ENCODE measurements around the gene HELZ.

HELZ gene

DNA sequence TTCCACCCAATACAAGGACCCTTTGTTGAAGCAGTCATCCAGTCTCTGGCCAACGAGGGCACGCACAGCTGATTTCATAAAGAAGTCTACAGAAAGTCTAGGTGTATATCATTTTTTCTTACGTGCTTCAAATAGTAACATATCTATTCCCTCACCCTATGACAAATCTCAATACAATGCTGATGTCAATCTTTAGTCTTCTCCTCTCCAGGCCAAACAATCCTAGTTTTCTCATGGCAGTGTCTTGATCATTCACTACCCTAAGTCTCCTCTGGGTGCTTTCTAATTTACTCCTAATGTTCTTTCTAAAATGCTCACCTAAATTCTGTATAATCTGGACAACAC lies 108.0 kb downstream of the HELZ start:
- TF ChIP-seq, protein P1, sequence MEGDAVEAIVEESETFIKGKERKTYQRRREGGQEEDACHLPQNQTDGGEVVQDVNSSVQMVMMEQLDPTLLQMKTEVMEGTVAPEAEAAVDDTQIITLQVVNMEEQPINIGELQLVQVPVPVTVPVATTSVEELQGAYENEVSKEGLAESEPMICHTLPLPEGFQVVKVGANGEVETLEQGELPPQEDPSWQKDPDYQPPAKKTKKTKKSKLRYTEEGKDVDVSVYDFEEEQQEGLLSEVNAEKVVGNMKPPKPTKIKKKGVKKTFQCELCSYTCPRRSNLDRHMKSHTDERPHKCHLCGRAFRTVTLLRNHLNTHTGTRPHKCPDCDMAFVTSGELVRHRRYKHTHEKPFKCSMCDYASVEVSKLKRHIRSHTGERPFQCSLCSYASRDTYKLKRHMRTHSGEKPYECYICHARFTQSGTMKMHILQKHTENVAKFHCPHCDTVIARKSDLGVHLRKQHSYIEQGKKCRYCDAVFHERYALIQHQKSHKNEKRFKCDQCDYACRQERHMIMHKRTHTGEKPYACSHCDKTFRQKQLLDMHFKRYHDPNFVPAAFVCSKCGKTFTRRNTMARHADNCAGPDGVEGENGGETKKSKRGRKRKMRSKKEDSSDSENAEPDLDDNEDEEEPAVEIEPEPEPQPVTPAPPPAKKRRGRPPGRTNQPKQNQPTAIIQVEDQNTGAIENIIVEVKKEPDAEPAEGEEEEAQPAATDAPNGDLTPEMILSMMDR (conservative IDR thresholded peaks at IDR 0.05; ENCODE audit: low read depth, low read length), result no peak
- no peak for DNase-seq (ENCODE audit: low read depth)
- H3K4me3 ChIP-seq (ENCODE audit: low read length), result no peak overlapping the region

DNA sequence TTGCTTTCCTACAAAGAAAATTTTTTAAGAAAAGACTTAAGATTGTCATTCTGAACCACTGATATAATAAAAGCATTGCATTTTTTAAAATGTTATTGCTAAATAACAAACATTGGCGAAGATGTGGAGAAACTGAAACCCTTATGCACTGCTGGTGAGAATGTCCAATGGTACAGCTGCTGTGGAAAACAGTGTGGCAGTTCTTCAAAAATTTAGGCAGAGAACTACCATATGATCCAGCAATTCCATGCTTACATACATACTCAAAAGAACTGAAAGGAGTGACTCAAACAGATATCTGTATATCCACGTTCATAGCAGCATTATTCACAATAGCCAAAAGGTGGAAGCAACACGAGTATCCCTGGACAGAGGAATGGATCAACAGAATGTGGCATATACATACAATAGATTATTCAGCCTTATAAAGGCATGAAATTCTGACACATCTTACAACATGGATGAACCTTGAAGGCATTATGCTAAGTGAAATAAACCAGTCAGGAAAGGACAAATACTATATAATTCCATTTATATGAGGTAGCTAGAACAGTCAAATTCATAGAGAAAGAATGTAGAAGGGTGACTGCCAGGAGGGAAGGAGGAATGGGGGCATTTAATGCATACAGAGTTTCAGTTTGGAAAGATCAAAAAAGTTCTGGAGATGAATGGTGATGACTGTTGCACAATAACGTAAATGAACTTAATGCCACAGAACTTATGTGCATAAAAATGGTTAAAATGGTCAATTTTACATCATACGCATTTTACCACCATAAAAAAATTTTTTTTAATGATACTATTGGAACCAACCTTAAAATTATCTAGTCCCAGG lies 108.6 kb downstream of the HELZ start:
- TF ChIP-seq, protein P1 (conservative IDR thresholded peaks at IDR 0.05; ENCODE audit: low read depth, low read length), result no peak
- H3K4me3 ChIP-seq (ENCODE audit: low read length), result no peak overlapping the region
- no peak for DNase-seq (ENCODE audit: low read depth)

DNA sequence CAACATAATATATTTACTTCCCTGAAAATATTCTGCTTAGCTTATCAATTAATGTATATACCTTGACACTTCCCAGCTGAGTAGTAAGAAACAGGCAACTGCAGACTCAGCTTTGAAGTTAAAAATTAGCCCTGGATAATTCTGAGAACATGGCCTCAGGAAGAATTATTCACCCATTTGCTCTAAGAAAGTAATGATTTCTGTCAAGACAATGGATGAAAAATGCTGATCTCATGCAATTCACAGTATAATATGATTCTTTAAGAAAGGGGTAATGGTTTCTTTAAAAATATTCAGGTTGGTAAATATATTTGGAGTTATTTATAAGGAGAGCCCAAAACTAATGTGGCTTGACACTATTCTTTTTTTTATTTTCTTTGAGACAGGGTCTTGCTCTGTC lies 111.8 kb downstream of the HELZ start:
- TF ChIP-seq, protein P1 (conservative IDR thresholded peaks at IDR 0.05; ENCODE audit: low read depth, low read length), result no peak
- H3K4me3 ChIP-seq (ENCODE audit: low read length), result no peak overlapping the region

DNA sequence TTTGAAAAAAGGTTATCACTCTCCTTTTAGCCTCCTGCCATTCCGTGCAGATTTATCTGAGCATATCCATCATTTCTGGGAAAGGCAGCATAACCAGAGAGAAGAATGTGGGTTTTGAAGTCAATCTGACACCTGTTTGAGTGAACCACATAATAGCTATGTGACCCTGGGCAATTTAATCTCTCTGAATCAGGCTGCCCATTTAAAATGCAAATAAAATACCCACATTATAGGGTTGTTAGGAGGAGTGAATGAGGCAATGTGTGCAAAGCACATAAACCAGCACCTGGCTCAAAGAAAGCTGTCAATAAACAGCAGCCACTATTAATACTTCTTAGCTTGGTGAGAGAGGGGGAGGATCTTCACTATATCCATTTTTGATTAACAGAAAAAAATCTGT lies 112.6 kb downstream of the HELZ start:
- DNase-seq (ENCODE audit: low read depth), result no peak
- no peak overlapping the region for H3K4me3 ChIP-seq (ENCODE audit: low read length)
- TF ChIP-seq, protein P1 (conservative IDR thresholded peaks at IDR 0.05; ENCODE audit: low read depth, low read length), result no peak

More for the DNA sequence above, 111.8 kb downstream of the HELZ start:
- DNase-seq (ENCODE audit: low read depth), result no peak

DNA sequence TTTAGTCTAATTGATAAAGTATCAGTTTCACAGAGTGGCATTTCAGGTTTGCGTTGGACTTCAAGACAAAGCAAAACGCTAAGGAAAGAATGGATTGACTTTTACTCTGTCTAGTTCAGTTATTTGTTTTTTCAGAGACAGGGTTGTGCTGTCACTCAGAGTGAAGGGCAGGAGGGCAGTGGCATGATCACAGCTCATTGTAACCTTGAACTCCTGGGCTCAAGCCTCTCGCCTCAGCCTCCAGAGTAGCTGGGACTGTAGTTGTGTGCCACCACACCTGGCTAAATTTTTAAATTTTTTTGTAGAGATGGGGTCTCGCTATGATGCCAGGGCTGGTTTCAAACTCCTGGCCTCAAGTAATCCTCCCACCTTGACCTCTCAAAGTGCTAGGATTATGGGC lies 114.2 kb downstream of the HELZ start:
- H3K4me3 ChIP-seq (ENCODE audit: low read length), result no peak overlapping the region
- TF ChIP-seq, protein P1 (conservative IDR thresholded peaks at IDR 0.05; ENCODE audit: low read depth, low read length), result no peak
- no peak for DNase-seq (ENCODE audit: low read depth)

DNA sequence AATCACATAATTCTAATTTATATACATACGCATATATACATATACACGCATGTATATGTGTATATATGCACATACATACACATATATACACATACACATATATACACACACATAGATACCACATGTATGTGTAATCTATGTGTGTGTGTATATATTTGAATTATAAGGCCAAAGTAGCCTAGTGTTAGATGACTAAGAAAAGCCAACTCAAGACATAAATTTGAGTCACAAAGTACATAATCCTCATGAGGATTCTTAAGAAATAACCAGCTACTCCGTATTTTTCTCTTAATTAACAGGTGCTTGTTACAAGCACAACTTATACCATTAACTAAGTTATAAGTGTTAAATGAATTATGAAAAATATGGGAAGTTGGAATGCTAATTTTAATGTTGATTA lies 115.7 kb downstream of the HELZ start:
- TF ChIP-seq, protein P1 (conservative IDR thresholded peaks at IDR 0.05; ENCODE audit: low read depth, low read length), result no peak
- H3K4me3 ChIP-seq (ENCODE audit: low read length), result no peak overlapping the region
- DNase-seq (ENCODE audit: low read depth), result no peak

DNA sequence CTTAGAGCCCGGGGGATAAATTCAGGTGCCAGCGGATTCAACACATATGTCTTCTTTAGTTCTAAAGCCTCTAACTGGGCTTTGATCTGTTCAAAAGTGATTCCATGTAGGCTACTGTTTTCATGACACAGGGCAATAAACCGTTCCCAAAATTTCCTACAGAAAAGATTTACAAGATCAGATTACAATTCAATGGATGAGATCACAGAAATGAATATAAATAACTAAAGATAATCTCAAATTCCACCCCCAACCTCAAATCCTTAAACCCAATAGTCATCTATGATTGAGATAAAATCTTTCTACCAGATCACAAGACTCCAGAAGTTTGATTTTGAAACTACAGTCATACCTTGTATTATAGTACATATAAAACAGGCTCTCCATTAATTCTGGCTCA lies 116.3 kb downstream of the HELZ start:
- no peak overlapping the region for H3K4me3 ChIP-seq (ENCODE audit: low read length)
- no peak for DNase-seq (ENCODE audit: low read depth)
- TF ChIP-seq, protein P1 (conservative IDR thresholded peaks at IDR 0.05; ENCODE audit: low read depth, low read length), result no peak
